ENCODE results near the gene MKLN1. TPM values are rescaled to one million over a fixed set of nuclear protein-coding genes. Genes with fewer than 3 reads are reported as not detected.

MKLN1 gene
- total and polyA plus RNA-seq, 2 of the 4 experiments (the other 2 are of a cell fraction): 17.5 to 52.0 TPM

- Histone ChIP-seq H3K4me3 (ENCODE audit: insufficient read depth, low read depth, low read length) (no peak overlapping the region), H3K23ac (ENCODE audit: low read depth, low read length) (no peak overlapping the region), H3K9me1 (ENCODE audit: insufficient read depth, low read length) (no peaks in the 10 kb centered on the region), H2AK5ac (ENCODE audit: low read depth, low read length) (no peak overlapping the region), H3K14ac (replicated peaks; ENCODE audit: low read depth, low read length) (no peak overlapping the region), H2BK20ac (ENCODE audit: low read depth, low read length) (no peak overlapping the region), H4K5ac (ENCODE audit: low read depth, low read length) (no peak overlapping the region), H3K18ac (ENCODE audit: low read depth, low read length) (no peak overlapping the region), H2AFZ (replicated peaks; ENCODE audit: low read length, poor library complexity) (no peak overlapping the region), H3K9me3 (ENCODE audit: control insufficient read depth, insufficient read depth, low read length) (no peaks in the 10 kb centered on the region), H2BK15ac (ENCODE audit: low read depth, low read length) (no peak overlapping the region), H3K4me1 (ENCODE audit: control insufficient read depth, insufficient read depth, low read length) (no peaks in the 10 kb centered on the region), H3K79me1 (ENCODE audit: low read depth in 1 of 2, low read length in 2 of 2) (no peaks in the 10 kb centered on the region), H2BK5ac (ENCODE audit: low read depth, low read length, poor library complexity, severe bottlenecking) (no peak overlapping the region), H4K20me1 (ENCODE audit: insufficient read depth, low read length) (no peaks in the 10 kb centered on the region), H3K27me3 (ENCODE audit: control insufficient read depth, insufficient read depth, low read length) (no peaks in the 10 kb centered on the region), H3K9ac (ENCODE audit: low read depth, low read length) (no peak overlapping the region), H3K36me3 (ENCODE audit: control insufficient read depth, insufficient read depth, low read length) (no peaks in the 10 kb centered on the region), H3K4ac (ENCODE audit: low read depth, low read length) (no peak overlapping the region), H3K4me2 (ENCODE audit: low read depth, low read length) (no peak overlapping the region), H4K8ac (ENCODE audit: low read depth in 2 of 2, low read length in 2 of 2) (no peak overlapping the region), H2BK120ac (ENCODE audit: low read depth, low read length) (no peak overlapping the region), H3K56ac (ENCODE audit: extremely low read depth, insufficient read depth, low read length) (no peak overlapping the region), H4K91ac (ENCODE audit: insufficient read depth, low read depth, low read length) (no peak overlapping the region), H2AK9ac (replicated peaks; ENCODE audit: low read depth, low read length, poor library complexity) (no peak overlapping the region), H3K27ac (ENCODE audit: insufficient read depth, low read length) (no peak overlapping the region)
- ChIA-PET CTCF (no interaction called here), POLR2A (ENCODE audit: unreplicated experiment) (no interaction called here)
- intact Hi-C loops (cut with micrococcal nuclease): no loop called here
- dilution Hi-C loops (cut with HindIII; ENCODE audit: low sequenced_read_pairs, unreplicated experiment): no loop called here
- WGBS, 2 experiments (ENCODE audit: extremely low coverage in 2 of 2, insufficient read length in 1 of 2): 37% methylated on average over 2 of the region's 2 CpGs; no CpG with 5 or more reads in 1 of the 2 experiments
- BruUV-seq (replicated peaks): no TSS peak
- in situ Hi-C loops (cut with MboI; ENCODE audit: low sequenced_read_pairs): no loop called here
- TF ChIP-seq CHD1 (IDR thresholded peaks at IDR 0.05; ENCODE audit: low read depth, low read length) (no peak), RFX5 (IDR thresholded peaks at IDR 0.05; ENCODE audit: low read depth, low read length) (no peak), NFE2L2 (IDR thresholded peaks at IDR 0.05; ENCODE audit: low read depth, low read length) (no peak), CTCF (conservative IDR thresholded peaks at IDR 0.05; ENCODE audit: low read depth, low read length) (no peak), MXI1 (IDR thresholded peaks at IDR 0.05; ENCODE audit: borderline replicate concordance, low read depth, low read length) (no peak), MAFK (IDR thresholded peaks at IDR 0.05; ENCODE audit: low read depth, low read length) (no peak), BHLHE40 (IDR thresholded peaks at IDR 0.05; ENCODE audit: low read depth, low read length) (no peak)
- TF ChIP-seq, protein P1, sequence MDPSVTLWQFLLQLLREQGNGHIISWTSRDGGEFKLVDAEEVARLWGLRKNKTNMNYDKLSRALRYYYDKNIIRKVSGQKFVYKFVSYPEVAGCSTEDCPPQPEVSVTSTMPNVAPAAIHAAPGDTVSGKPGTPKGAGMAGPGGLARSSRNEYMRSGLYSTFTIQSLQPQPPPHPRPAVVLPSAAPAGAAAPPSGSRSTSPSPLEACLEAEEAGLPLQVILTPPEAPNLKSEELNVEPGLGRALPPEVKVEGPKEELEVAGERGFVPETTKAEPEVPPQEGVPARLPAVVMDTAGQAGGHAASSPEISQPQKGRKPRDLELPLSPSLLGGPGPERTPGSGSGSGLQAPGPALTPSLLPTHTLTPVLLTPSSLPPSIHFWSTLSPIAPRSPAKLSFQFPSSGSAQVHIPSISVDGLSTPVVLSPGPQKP (IDR thresholded peaks at IDR 0.05; ENCODE audit: borderline replicate concordance, low read depth, low read length): no peak
- ATAC-seq (ENCODE audit: low read depth) (no peak), DNase-seq (no peak)
These were observed 27.6 kb upstream of the MKLN1 start for GRCh38 chr7:131300078-131300477.
